ENCODE data around the gene MAPK1. TPM values are rescaled to one million over a fixed set of nuclear protein-coding genes. Genes with fewer than 3 reads are reported as not detected.

The MAPK1 gene
- total RNA-seq, 4 donors from 2014 or later: 36.0 to 57.6 (median 45.0) TPM

DNA sequence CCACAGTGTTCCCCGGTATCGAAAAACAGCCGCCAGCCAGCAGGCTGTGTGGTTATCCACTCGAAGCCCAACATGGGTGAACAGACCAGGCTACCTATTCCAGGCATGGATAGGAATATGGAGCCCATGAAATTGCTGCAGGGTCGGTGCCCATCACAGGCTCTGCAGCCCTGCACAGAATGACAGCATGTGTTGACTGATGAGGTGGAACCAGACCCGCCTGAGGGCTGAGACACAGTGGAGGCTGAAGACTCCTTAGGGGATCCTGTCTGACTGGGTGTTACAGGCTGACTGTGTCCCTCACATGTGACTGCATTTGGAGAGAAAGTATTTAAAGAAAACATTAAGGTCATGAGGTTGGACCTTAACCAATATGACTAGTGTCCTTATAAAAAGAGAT is 125.7 kb downstream of the MAPK1 start:
- Histone ChIP-seq H3K4me1 (no peaks in the 10 kb centered on the region), H3K9me3 (no peaks in the 10 kb centered on the region), H3K36me3 (no peaks in the 10 kb centered on the region), H3K4me3 (no peak overlapping the region), H3K27ac (no peak overlapping the region), H3K27me3 (no peaks in the 10 kb centered on the region)
- intact Hi-C loops (cut with DNase I): no loop called here
- DNase-seq: no peak
- WGBS, 2 donors: 51 to 73% methylated on average over 2 to 4 of the region's 6 CpGs
- TF ChIP-seq, protein P1, sequence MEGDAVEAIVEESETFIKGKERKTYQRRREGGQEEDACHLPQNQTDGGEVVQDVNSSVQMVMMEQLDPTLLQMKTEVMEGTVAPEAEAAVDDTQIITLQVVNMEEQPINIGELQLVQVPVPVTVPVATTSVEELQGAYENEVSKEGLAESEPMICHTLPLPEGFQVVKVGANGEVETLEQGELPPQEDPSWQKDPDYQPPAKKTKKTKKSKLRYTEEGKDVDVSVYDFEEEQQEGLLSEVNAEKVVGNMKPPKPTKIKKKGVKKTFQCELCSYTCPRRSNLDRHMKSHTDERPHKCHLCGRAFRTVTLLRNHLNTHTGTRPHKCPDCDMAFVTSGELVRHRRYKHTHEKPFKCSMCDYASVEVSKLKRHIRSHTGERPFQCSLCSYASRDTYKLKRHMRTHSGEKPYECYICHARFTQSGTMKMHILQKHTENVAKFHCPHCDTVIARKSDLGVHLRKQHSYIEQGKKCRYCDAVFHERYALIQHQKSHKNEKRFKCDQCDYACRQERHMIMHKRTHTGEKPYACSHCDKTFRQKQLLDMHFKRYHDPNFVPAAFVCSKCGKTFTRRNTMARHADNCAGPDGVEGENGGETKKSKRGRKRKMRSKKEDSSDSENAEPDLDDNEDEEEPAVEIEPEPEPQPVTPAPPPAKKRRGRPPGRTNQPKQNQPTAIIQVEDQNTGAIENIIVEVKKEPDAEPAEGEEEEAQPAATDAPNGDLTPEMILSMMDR (IDR thresholded peaks at IDR 0.05): no peak
- no peak for TF ChIP-seq POLR2A (IDR thresholded peaks at IDR 0.05)

DNA sequence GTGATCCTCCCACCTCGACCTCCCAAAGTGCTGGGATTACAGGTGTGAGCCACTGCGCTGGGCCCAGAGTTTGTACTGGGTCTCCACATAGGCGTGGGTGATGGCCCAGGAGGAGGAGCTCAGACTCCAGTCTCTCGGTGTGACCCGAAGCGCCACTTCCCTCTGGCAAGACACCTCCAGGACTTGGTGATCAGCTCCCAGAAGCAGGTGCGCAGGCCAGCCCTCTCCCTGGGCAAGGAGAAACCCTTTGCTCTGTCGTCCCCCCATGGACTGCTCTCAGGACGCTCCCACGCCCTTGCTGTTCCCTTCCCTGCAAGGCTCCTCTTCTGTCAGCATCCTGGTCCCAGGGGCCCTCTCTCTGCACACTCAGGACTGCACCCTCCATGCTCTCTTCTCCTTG is 126.4 kb downstream of the MAPK1 start:
- H3K27ac ChIP-seq: no peak overlapping the region
- TF ChIP-seq POLR2A (IDR thresholded peaks at IDR 0.05): no peak
- TF ChIP-seq, protein P1 (IDR thresholded peaks at IDR 0.05): no peak
- no peaks in the 10 kb centered on the region for H3K9me3 ChIP-seq
- intact Hi-C loops (cut with DNase I): no loop called here
- 82 to 89% methylated on average over 5 to 10 of the region's 10 CpGs for WGBS, 2 donors
- H3K4me3 ChIP-seq: no peak overlapping the region
- H3K36me3 ChIP-seq: no peaks in the 10 kb centered on the region
- peaks cover 0 to 4% (median 0%) of the 10 kb centered on the region in 3 donors for H3K4me1 ChIP-seq
- no peaks in the 10 kb centered on the region for H3K27me3 ChIP-seq
- no peak for DNase-seq

DNA sequence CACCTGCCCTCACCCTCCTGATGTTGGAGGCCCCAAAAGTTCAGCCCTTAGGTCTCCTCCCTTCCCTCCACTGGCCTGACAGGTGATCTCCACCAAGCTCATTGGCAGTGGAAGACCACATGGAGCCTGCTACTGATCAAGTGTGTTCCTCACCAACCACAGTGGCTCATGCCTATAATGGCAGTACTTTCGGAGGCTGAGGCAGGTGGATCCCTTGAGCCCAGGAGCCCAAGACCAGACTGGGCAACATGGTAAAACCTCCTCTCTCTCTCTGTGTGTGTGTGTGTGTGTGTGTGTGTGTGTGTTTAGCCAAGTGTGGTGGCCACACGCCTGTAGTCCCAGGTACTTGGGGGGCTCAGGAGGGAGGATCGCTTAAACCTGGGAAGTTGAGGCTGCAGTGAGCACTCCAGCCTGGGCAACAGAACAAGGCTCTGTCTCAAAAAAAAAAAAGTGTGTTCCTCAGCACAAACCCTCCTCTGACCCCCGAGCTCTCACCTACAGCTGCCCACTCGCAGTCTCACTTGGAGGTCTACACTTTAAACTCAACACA is 127.5 kb downstream of the MAPK1 start:
- Histone ChIP-seq H3K4me3 (no peak overlapping the region), H3K27me3 (no peaks in the 10 kb centered on the region), H3K4me1 (peaks cover 1 to 12% (median 4%) of the 10 kb centered on the region in 3 donors), H3K27ac (no peak overlapping the region), H3K9me3 (no peaks in the 10 kb centered on the region), H3K36me3 (no peaks in the 10 kb centered on the region)
- intact Hi-C loops (cut with DNase I): loop anchor here (10.0 kb wide), 1 partner anchor 125 kb away; the partner anchor contains the start of gene MAPK1
- 82 to 94% methylated on average over 3 to 4 of the region's 5 CpGs for WGBS, 2 donors
- no peak for DNase-seq
- TF ChIP-seq, protein P1 (IDR thresholded peaks at IDR 0.05): no peak
- TF ChIP-seq POLR2A (IDR thresholded peaks at IDR 0.05): no peak

DNA sequence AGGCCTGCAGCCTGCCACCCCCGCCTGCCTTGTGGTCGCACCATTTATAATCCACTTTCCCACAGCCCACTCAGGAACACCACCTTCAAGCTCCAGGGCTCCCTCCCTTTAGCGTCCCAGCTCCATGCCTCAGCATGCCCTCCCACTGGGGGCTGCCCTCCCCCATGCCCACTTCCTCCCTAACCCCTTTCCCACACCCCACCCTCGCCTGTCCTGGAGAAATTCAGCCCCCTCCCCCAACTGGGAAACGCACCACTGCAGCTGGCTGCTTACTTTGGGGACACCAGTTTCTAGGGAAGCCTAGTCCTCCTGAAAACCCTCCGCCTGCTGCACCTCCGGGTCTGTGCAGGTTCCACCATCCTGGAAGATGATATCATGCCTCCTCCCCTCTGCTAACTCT is 128.5 kb downstream of the MAPK1 start:
- intact Hi-C loops (cut with DNase I): loop anchor here (10.0 kb wide), 1 partner anchor 126 kb away; the partner anchor contains the start of gene MAPK1
- Histone ChIP-seq H3K4me3 (no peak overlapping the region), H3K9me3 (no peaks in the 10 kb centered on the region), H3K27ac (no peak overlapping the region), H3K36me3 (no peaks in the 10 kb centered on the region), H3K27me3 (no peaks in the 10 kb centered on the region), H3K4me1 (peaks cover 6 to 20% (median 9%) of the 10 kb centered on the region in 3 donors)
- TF ChIP-seq, protein P1 (IDR thresholded peaks at IDR 0.05): no peak
- WGBS, 2 donors: 56 to 57% methylated on average over 7 of the region's 7 CpGs
- no peak for DNase-seq

DNA sequence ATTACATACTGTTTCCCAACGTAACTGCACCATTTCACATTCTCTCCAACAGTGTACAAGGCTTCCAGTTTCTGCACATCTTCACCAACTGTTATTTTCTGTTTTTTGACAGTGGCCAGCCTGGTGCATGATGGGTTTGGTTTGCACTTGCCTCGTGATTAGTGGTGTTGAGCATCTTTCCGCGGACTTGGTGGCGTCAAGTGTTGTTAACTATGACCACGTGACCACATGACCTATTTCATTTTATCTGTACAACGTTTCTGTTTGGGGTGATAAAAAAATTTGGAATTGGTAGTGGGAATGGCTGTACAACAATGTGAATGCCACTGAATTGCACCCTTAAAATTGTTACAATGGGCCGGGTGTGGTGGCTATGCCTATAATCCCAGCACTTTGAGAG is 129.4 kb downstream of the MAPK1 start:
- H3K27ac ChIP-seq: no peak overlapping the region
- H3K36me3 ChIP-seq: no peaks in the 10 kb centered on the region
- intact Hi-C loops (cut with DNase I): loop anchor here (10.0 kb wide), 1 partner anchor 127 kb away; the partner anchor contains the start of gene MAPK1
- no peaks in the 10 kb centered on the region for H3K9me3 ChIP-seq
- H3K4me1 ChIP-seq: peaks cover 6 to 20% (median 9%) of the 10 kb centered on the region in 3 donors
- 69 to 72% methylated on average over 8 of the region's 8 CpGs for WGBS, 2 donors
- no peak for TF ChIP-seq POLR2A (IDR thresholded peaks at IDR 0.05)
- TF ChIP-seq, protein P1 (IDR thresholded peaks at IDR 0.05): no peak
- no peak overlapping the region for H3K4me3 ChIP-seq
- H3K27me3 ChIP-seq: no peaks in the 10 kb centered on the region
- no peak for DNase-seq

Data from esophagus squamous epithelium (tissue), 5 donors.